GM21367 (cell line): ENCODE results near the gene HOXC10.
A peak's percentile ranks its signal among the peaks of the same experiment; 100 is the strongest.

Source experiments
- ATAC-seq: cut with Tn5 transposase; IDR thresholded peaks from one replicate; pipeline ENCODE4 v1.9.1; 2021; ENCODE audit not compliant: unreplicated experiment

HOXC10 gene

DNA sequence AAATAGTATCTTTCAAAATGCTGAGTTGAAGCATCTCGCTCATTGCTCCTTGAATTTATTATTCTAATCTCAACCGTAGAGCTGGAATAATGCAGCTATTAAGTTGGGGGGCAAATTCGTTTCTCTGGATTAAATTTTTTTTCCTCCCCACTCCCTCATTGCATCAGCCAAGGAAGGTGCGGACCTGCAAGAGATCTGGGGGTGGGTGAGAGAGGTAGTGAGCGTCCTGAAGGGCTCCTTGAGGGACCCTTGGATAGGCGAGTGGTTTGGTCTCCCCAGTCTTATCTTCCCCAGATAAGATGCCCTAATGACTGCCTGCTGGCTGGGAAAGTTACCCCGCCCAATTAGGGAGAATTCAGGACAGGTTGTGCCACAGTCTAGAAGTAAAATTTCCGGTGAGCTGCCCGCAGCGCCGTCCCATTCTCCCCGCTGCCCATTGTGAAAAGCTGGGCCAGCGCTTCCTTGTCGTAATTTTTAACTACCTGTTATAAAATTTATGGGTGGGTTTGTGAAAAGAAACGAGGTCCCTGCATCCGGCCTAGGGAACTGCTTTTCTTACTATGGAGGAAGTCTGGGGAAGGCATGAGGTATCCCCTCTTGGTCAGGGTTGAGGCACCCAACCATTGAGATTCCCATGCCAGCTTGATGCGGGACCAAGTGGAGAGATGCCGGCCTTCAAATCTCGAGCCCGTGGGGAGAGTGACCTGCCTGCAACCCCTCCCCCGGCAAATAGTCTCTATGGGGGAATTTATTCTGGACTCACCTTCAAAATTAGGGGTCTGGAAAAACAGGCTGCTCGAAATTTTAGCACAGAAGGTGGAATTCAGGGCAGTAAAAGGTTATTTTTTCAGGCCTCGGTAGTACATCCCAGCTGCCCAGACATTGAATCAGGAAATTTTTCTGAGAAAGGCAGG, 30.3 kb downstream of the HOXC10 start:
- no peak for ATAC-seq

DNA sequence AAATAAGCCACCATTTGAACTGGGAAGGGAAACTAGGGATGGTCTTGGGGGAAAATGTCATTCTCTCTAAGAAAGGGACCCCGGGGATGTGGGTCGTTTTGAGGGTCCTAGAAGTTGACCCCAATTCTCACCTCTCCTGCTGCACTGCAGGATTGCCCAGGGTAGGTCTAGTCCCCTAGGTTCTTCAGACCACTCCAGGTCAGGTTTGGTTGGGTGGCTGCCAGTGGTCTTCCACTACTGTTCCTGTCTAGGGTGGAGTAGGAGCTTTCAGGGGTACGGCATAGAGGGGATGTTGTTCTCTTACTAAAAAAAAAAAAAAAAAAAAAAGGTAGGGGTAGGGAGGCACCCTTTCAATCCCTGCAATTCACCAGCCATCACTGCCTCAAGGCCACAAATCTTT, 31.1 kb downstream of the HOXC10 start:
- ATAC-seq: no peak

DNA sequence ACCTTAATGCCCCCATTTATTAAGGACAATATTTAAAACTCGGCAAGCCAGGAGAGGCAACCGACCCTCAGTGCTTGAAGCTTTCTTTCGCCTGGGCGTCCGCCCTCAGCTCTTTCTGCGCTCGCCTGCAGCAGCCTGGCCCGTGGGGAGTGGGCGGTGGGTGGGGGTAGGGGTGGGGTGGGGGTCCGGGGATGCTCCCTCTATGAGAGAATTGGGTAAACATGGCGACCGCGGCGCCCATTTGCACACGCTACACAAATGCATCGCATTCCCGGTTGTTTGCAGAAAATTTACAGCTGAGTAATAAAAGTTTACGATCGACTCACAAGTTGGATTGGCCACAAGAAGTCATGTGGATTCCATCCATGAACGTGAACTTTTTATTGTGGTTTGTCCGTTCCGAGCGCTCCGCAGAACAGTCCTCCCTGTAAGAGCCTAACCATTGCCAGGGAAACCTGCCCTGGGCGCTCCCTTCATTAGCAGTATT, 31.6 kb downstream of the HOXC10 start:
- ATAC-seq: no peak

DNA sequence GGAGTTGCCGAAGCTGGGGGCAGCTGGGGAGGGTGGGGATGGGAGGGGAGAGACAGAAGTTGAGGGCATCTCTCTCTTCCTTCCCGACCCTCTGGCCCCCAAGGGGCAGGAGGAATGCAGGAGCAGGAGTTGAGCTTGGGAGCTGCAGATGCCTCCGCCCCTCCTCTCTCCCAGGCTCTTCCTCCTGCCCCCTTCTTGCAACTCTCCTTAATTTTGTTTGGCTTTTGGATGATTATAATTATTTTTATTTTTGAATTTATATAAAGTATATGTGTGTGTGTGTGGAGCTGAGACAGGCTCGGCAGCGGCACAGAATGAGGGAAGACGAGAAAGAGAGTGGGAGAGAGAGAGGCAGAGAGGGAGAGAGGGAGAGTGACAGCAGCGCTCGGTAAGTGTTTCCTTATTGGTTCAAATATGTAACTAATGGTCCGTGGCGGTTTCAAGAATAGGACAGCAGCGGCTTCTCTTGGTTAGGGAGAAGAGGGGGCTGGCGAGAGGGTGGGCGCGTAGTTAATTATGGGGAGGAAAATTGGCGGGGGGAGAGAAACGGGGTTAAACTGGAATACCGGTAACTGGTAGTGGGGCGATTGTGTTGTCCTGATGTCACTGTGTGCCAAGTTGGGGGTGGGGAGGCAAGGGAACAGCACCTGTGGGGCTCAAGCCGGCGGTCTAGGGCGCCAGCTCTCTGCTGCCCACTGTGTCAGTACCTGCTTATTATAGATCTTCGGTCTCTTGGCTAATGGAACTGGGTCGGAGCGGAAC, 32.3 kb downstream of the HOXC10 start:
- peak; percentile 18 for ATAC-seq

DNA sequence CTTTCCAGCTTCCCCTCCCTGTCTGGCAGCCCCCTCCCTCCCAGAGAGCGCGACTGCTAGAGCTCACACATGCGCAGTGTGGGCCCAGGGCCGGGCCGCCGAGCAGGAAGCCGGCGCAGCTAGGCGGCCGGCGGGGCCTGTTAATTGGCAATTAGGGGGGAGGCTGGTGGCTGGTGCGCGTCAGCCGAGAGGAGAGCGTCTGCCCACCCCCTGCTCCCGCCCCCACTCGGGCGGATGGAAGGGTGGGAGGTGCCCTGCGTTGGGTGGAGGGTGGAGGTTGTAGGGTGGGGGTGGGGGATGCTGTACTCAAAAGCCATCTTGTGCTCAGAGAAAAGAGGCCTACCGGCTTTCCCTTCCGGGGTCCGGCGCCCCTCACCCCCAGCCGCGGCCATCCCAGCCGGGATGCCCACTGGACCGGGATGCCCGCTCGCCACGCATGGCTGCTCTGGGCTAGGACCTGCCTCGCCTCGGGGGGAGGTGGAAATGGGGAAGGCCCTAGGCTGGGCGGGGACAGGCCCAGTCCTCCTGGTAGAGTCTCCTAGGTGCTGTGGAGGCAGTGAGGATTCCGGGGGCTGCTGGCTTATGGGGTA, 33.0 kb downstream of the HOXC10 start:
- peak; percentile 64 for ATAC-seq

DNA sequence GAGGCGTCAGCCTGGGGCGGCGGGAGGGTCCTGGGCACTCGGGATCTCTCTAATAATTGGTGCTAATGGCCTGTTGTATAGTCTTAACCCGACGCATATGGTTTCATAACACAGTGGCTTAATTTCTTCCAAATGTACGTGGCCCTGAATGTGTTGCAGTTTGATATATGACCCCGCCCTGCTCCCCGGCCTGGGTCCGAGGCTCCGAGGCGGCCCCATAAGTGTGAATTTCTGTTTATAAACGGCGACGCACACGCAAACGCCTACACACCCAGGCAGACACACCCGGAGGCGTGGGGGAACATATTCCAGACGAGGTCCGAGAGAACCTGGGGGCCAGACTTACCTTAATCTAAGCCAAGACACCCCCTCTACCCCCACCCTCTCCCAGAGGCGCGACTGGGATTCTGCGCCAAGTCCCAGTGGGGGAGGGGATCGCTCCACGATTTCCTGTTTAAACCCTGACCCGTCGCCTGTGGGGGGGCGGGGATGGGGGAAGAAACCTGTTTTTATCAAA, 33.6 kb downstream of the HOXC10 start:
- no peak for ATAC-seq

DNA sequence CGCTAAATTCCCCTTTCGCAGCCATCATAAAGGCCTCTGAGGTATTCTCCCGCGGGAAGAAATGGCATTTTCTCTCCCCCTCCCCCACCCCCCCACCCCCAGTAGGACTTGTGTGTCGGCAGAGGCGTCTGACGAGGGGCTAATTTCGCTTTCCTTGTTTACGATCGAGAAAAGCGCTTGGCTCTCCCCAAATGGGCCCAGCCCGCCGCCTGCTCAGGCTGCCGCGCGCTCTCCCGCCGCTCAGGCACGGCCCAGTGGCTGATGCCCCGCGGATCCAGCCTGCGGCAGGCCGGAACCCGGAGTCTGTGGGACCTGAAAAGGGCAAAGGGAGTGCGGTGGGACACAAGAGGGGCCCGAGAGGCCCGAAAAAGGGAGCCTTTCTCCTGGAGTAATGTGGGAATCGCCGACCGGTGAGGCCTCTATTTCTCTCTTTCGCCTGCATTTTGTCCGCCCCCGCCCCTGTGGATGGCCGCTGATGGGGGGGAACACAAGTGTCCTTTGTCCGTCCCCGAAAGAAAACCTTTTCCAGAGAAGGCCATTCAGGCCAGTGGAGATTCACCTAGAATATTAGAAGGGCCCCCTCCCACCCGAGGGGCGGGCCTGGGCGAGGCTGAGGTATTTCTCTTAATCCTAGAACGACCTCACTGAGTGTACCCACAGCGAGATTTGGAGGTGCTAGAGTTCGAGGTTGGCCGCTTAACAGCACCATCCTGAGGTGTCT, 34.3 kb downstream of the HOXC10 start:
- no peak for ATAC-seq

DNA sequence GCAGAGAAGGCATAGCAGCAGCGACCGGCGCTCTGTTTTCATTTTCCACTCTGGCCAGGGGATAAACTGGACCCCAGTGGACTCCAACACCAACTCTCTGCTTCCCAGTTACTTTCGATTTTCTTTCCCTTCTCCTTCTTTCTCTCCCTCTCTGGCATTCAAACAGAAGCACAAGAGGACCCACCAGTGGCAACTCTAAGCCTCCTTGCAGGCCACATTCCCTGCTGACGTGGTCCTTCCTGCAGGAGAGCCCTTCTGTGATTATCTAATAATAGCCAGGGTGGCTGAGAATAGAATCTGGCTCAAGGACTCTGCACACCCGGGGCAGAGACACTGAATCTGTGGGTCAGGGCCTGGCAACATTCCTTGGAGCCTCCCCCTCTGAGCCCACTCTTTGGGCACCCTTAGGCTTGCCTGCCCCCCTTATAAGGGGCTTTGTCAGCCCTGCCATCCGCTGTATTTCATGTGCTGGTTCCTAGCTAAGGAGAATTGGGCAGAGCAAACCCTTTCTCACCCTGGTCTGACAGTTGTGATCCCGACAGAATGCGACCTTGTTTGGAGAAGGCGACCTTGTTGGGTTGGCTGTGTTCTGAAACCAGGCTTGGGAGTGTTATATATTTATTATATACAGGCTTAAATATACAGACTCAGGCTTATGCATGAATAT, 35.1 kb downstream of the HOXC10 start:
- no peak for ATAC-seq

DNA sequence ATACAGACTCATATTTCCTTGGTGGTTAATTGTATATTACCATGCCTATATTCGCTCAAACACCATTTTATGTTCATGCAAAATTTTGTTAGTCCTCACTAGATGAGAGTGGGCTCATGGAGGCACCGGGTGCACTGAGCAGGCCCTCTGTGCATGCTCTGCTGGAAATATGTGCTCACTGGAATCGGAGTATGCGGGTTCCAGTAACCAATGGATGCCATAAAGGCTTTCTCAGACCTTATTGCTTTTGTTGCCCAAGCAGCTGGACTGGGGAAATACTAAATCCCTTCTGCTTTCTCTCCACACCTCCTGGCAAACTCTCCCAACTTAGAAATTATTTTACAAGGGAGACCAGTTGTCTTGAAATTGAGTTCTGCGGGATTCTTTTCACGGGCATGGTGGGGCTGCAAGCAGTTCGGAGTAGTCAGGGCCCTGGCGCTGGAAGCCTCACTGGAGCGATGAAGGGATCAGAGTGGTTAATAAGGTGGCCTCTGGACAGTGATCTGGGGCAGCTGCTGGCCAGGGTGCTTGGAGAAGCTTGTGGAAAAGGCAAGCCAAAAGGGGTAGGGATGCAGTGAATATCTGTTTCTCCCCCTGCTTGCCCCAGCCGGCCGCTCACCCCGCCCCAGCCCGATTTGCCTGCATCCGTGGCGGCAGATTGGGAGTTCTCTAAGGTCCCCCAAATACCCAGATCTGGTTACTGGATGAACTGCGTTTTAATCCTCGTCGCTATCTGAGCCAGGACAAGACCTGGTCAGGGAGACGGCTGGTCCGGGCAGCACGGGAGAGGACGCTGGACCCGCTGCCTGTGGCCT, 35.9 kb downstream of the HOXC10 start:
- ATAC-seq: no peak

DNA sequence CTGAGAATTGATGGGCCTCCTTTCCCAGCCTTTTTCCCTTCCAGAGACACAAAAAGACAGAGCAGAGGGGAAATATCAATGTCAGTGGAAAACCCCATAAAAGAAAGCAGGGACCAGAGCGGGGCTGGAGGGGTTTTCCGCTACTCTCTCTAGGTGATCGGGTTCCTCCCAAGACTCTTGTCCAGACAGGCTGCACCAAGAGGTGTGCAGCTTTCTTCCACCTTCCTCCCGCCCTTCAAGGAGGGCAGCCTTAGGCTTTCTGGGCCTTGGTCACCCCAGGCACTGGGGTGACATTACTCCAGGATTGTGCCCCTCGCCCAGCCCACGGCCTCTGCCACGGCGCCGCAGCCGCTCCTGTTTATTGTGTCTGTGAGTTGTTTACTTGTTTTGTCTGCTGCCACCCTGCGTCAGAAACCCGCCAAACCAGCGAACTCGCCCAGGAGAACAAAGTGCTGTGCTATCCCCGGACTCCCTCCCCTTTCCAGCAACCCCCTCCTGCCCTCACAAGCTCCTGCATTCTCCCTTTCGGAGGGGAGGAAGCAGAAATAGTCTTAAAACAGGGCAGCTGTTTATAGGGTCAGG, 36.6 kb downstream of the HOXC10 start:
- ATAC-seq: no peak

DNA sequence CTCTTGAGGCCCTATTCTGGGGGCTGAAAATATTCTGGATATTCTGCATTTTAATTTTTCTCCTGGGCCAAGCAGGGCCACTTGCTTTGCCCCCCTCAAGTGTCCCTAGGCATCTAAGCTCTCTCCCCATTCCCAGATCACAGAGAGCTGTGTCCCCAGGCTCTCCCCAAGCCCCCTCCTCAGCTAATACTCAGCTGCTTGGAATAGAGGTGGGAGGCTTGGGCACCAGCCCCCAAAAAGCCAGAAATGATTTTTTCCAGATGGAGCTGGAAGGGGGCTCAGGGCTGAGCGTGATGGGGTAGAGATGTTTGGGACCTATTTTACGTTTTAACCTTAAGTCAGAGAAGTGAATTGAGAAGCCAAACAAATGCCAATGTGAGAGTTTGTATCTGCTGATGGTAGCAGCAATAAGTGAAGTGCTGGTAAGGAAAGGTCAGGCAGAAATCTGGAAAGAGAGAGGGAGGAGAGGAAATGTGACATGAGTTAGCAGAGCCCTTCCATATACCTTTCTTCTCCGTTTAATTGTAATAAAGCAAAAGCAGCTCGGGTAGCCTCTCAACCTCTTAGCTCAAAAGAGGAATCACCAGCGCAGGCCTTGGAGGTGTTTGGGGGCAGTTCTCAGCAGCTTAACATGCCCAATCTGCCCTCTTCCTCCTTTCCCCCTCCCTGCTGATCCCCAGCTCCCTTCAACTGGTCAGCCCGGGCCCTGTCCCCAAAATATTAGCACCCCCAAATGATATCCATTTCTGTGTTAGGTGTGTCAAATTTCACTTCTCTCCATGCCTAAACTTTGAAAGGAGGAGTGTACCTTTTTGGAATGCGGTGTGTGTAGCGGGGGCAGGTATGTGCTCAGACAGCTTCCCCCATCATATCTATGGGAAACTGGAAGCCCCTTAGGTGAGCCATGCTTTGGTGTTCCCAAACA, 38.3 kb downstream of the HOXC10 start:
- no peak for ATAC-seq

DNA sequence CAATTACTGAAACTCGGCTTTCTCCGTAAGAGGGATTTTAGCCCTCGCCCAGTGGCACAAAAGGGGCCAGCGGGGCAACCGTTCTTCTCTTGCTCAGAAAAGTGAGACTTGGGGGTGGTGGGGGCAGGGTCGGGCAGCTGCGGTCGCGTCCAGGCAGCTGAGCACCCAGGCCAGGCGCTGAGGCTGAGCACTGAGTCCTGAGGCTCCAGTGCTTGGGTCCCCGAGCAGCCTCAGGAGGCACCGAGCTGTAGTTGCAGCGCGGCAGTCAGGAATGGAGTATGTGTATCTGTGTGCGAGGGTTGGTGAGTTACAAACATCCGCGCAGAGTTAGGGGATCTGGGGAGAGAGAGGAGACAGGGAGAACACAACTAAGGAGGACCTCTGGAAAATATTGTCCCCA, 39.2 kb downstream of the HOXC10 start:
- no peak for ATAC-seq

DNA sequence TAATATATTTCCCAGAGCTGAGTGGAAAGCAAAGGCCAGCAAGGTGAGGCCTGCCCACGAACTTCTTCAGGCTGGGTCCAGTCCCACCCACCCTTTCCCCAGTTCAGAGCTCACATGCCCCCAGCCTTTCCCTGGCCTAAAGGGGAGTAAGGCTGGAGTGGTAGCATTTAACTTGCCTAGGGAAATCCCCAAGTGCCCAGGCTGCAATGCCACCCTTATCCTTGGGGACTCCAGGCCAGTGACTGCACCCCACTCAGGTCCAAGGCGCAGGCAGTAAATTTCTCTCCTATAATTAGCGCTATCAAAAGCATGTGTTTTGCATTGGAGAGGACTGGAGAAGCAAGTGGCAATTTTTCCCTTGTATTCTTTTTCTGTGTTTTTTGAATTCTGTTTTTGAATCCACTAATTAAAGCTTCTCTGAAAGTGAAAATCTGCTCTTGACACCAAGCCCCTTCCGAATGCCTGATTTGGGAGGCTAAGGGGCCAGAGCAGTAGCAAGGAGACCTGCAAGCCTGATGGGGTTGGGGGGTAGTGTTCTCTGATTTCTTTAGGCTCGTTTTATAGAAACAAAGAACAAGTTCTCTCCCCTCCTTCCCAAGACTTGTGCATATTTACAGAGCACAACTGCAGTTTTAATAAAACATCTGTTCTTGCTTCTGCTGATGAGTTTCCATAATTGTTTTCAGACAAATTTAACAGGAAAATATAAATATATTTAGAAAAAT, 39.8 kb downstream of the HOXC10 start:
- ATAC-seq: no peak

DNA sequence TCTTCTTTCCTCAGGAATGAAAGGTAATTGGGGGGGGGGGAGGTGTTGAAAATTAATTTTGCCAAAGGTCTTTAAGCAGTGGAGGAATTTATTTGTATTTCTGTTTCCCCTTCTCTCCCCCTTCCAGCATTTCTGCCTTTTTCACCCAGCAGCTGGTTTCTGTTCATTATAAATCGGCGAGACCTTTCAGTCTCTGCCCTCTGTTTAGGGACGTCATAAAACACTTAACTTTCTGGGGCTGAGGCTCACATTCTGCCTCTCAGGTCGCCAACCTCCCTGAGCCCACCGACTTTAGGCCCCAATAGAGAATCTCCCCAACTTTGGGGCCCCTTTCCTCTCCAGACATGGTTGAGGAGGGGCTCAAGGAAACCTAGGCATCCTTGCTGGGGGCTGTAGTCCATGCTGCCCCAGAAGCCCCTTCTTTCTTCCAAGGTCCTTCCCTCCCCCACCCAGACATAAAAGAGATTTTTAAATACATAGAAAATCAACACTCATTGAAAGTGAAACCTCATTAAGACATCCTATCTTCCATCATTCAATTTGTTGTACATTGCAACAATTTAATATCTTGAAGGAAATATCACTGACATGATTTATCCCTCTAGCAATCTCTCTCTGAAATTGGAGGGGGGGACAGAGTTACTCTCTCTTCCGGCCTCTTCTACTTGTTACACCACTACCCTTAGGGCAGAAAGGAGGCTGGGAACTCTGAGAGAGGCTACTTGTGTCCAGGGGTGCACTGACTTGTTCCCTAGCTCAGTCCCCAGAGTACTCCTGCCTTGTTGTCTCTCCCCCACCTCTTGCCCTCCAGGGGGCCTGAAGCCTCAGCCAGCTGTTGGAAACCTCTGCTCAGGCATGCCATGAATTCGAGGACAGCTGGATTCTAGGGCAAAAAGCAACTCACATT, 40.8 kb downstream of the HOXC10 start:
- no peak for ATAC-seq

DNA sequence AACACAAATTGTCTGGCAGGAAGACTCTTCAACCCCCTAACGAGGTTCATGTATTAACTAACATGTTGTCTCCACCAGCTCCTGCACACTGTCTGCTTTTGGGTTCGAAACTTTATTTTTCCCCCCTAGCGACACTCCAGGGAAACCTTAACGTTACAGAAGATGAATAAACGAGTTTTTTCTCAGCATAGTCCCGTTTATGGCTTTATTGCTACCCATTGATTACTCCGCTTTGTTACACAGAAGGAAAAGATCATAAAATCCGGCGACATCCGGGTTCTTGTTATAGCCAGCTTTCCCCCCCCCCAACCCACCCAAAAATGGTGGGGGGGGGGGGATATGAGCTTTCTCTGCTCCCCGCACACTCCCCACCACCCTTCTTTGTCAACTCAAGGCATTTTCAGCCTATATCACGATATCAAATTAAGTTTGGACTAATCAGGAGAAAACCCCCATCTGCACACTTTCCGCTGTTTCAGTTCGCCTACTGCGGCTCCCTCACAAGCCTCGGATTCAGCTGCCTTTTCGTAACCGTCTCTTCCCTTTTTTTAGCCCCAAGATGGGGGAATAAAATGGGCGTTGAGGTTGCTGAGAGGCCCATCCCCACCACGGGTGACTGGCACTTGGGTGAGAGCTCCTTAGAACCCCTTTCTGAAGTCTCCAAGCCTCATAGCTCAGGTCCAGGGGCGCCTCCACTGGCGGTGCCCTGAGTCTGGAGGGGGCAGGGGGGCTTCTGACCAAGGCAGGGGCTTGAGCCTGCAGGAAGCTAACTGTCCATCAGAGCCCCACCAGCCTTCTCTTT, 41.9 kb downstream of the HOXC10 start:
- no peak for ATAC-seq

DNA sequence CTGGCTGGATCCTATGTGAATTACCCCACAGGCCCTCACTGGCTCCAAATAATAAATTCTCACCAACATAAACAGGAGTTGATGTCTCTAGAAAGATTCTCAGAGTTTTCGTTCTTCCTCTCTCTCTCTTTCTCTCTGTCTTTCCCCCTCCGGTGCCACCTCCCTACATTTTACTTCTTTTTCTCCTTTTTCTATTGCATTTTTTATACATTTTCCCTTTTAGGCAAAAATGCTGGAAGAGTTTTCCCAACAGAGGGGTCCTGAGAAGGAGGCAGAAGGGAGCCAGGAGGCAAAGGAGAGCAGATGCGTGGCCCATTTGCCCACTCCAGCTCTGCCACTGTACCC, 42.5 kb downstream of the HOXC10 start:
- ATAC-seq: no peak
